ENCODE data around the gene ITGB1BP2.

GRCh38 chrX:71320126-71320525 lies 18.6 kb downstream of the ITGB1BP2 start:
- TF ChIP-seq EZH2phosphoT487 (IDR thresholded peaks at IDR 0.05; ENCODE audit: borderline replicate concordance, low read depth) (no peak), EP300 (IDR thresholded peaks at IDR 0.05; ENCODE audit: borderline replicate concordance in 1 of 2, low read depth in 1 of 2, low read length in 1 of 2) (no peak), RAD21 (IDR thresholded peaks at IDR 0.05; ENCODE audit: low read length) (no peak), GATA2 (CRISPR knock-in tag; IDR thresholded peaks at IDR 0.05) (no peak), JUND (IDR thresholded peaks at IDR 0.05) (no peak), RCOR1 (IDR thresholded peaks at IDR 0.05; ENCODE audit: low read length) (no peak), TAF1 (IDR thresholded peaks at IDR 0.05; ENCODE audit: borderline replicate concordance, low read depth, low read length) (no peak)
- TF ChIP-seq, protein P1, sequence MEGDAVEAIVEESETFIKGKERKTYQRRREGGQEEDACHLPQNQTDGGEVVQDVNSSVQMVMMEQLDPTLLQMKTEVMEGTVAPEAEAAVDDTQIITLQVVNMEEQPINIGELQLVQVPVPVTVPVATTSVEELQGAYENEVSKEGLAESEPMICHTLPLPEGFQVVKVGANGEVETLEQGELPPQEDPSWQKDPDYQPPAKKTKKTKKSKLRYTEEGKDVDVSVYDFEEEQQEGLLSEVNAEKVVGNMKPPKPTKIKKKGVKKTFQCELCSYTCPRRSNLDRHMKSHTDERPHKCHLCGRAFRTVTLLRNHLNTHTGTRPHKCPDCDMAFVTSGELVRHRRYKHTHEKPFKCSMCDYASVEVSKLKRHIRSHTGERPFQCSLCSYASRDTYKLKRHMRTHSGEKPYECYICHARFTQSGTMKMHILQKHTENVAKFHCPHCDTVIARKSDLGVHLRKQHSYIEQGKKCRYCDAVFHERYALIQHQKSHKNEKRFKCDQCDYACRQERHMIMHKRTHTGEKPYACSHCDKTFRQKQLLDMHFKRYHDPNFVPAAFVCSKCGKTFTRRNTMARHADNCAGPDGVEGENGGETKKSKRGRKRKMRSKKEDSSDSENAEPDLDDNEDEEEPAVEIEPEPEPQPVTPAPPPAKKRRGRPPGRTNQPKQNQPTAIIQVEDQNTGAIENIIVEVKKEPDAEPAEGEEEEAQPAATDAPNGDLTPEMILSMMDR (IDR thresholded peaks at IDR 0.05), result no peak
